HS-27A (cell line): Measurements from ENCODE around the gene SMIM21.

Experiments
- DNase-seq: peaks from one replicate; pipeline ENCODE4 v3.0.0-alpha.2; 2012; ENCODE audit warnings: low read depth, missing footprints

Gene SMIM21

DNA sequence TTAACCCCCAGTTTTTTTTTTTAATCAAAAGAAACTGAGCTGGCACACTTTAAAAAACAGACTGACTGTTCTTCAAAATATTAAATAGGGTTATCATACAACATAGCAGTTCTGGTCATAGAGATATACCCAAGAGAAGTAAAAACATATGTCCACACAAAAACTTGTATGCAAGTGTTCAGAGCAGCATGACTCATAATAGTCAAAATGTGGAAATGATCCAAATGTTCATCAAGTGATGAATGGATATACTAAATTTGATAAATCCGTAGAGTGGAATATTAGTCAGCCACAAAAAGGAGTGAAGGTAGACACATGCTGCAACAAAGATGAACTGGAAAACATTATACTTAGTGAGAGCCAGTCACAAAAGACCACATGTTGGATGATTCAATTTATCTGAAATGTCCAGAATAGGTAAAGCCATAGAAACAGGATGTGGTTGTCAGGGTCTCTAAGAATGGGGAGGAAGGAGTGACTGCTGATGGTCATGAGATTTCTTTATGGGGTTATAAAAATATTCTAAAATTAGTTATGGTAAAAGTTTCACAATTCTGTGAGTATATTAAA, 5.1 kb downstream of the SMIM21 start:
- no peak for DNase-seq

DNA sequence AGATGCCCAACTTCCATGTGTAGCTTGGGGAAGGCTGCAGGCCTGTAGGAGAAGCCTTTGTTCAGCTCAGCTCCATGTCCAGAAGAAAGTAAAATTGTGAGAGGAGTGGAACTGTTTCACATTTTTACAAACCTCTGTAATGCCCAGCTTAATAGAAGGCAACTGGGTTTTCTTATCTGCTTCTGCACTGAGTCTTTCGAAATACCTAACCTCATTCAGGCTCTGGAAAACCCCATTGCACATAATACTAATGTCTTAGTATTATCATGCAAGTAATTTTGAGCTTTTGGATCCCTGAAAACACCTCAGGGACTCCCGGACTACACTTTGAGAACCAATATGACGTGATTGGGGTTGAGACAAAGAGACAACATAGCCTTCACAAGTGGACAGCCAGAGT, 5.8 kb downstream of the SMIM21 start:
- DNase-seq, result no peak

DNA sequence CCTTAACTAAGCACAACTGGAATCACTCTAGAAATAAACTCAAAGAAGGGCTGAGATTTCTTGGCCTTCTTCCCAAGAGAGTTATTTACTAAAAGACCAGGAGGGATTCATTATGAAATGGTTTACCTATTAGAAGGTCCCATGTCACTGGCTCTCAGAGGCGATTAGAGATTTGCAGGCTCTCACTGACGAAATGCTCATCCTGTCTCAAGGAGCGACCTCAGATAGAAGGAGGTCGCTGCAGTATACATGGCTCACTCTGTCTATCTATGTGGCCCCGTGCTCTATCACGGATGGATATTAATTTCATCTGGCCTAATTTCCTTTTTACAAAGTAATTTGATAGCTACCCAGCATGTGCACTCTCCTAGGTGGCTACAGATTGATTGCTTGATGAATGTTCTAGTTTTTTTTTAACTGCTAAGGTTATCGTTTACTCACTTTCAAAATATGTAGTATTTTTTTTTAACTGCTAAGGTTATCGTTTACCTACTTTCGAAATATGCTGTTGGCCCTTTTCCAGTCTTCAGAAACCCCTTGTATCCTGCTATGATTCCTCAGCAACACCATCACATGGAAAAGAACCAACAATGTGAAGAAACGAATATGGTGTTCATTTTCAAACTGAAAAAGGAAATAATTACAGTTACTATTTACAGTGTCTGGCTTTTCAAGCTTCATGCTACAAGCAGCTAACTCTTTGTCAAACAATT, 9.1 kb downstream of the SMIM21 start:
- DNase-seq, result no peak

DNA sequence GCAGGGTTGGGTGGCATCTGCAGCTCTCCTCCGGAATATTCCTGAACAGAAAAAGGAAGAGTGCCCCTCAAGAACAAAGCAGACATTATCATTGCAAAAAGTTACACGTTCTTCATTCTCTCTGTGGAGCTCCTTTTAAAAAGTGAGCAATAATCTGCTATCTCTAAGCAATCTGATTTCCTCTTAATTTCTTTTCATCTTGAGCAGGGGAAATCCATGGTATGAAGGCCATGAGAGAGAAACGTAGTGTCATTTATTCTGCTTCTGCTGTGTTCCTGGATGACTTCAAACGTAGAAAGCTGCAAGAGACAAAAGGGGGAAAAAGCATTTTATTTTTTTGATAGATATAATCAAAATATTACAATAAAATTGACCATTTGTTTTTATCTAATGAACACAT, 16.9 kb downstream of the SMIM21 start:
- DNase-seq, result no peak

DNA sequence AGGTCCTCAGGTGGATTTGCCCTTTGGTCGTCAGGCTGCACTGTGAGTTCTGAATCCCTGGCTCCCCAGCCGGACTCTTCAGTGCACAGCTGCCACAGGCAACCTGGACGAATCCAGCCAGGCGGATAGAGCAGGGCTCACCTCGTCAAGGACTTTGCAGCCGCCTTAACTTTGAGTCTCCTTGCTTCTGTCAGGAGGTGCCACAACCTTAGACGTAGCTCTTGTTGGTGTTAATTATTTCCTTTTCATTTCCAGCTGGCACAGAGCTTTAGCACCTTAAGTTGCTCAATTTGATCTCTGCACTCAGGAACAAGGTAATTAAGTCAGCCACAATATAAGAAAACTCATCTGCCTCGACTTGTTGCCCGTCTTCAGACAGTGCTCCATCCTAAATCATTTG, 17.7 kb downstream of the SMIM21 start:
- no peak for DNase-seq

DNA sequence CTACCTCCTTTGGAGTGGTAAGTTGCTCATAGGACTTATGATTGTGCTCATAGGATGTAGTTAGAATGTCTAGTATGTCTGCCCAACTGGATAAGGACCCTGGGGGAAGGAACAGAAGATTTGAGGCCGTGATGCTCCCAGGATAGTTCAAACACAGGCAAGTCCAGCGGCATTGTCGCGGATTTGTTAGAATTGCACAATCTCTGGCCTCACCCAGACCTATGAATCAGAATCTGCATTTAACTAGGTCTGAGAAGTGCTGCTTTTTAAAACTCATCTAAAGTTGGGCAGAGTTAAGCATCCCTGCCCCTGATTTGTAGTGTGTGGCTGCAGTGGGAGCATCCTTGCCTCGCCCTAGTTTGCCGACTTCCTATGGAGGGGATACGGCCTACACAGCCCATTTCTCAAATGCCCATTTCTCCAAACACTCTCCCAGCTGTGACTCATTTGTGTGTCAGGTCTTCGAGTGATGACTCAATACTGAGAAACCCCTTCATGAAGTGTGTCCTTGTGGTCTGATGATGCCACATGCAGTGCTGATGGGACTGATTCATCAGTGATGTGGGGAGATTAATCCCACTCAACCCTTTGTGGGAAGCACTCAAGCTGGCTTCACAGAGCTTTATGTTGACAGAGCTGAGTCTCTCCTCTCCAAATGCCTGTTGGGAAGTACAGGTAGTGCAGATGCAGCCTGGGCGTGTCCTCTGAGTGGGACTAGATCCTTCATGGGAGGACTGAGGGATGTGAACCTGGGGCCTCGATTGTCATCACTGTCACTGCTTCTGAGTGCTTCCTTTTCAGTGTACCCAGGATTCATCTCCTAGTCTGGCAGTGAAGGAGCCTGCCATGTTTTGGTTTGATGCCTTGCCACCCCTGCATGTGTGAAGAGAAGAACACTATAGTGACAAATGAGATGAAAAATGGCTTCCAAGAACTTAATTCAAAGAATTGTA, 18.7 kb downstream of the SMIM21 start:
- peak; percentile 79 for DNase-seq

DNA sequence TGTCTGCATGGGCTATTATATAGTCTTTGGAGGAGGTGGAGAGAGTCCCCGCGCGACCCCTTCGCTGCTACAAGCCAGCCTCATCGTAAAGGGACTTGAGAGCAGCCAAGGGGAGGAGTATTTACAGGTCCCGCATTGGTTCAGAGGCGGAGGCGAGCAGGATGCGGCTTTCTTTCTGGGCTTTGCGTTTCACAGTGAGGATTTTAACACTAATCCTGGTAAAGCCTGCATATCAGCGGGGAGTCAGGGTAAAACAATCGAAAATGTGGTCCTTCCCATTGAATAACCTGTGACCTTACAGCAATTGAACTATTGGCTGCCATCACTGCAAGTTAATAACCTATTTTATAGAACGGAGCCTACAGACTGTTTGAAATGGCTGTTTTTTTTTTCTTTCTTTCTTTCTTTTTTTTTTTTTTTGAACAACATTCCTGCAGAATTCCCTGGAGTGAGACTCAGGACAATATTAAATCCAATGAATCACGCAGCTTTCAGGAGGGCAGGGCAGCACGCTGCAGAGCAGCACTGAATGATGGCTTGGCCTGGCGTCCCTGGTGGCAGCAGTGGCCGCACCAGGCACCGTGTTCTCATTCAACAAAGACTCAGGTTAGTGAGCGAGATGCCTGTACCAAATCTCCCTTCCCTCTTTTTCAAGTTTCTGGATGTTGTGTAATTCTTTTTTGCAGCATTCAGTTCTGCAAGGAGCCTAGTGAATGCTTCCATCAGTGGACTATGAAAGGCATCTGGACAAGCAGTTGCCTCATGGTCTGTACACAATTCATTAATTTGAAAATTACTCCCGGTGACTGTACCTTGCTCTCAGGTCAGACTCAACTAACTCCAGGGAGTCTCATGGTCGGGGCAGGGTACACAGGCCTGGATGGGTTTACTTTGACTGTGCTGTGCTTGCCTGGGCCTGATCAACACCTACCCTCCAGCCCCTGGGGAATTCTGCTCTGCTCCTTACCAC, 19.8 kb downstream of the SMIM21 start:
- no peak for DNase-seq

DNA sequence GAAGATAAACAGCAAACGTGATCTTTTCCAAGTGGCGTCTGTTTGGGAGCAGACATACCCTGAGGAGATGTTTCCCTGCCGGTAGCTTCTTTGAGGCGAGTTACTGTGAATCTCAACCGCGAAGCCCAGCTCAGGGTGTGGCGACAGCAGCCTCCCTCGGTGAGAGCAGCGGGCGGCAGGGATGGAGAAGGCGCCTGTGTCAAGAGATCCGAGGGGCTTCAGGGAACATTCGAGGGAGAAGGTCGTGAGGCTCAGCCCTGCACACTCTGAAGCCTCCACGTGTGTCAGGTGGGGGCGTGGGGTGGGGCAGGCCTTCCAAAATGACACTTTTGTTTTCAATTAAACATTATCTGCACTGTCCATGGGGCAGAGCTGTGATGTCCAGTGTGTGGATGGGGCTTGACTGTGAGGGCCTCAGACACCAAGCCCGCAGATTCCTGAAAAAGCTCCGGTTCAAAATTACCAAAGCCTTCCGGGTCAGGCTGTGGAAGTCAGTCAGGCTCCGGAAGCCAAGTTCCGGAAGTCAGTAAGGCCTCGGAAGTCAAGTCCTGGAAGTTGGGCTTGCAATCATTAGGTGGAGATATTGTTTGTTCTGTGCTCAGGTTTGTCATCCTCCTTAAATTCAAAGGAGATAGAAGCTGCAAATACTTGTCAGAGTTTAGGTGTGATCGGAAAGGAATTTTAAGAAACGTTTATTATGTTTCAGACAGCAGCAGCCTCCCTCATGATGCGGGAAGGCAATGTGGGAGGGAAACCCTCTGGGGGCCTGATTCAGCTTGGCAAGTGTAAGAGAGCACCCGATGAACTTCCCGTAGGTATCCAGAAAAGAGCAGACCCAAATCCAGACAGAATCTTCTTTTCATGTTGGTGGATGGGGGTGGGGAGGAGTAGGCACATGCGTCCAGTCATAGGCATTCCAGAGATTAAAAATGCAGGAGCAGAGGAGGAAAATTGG, 20.7 kb downstream of the SMIM21 start:
- DNase-seq, result no peak

DNA sequence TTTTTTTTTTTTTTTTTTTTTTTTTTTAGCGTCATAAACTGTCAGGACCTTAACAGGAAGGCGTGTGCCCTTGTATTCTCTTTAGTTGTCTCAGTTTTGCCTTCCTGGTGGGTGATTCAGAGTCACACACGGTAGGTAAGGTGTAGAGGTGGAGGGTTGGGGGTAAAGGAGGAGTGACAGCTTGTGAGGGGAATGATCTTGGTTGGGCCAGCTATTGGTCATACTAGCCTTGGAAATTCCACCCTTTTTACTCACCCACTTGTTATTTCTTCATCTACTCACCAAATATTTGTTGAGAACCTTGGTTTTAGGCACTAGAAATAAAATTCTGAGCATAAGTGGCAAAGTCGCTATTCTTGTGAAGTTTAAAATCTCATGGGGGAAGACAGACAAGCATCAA, 22.2 kb downstream of the SMIM21 start:
- no peak for DNase-seq

DNA sequence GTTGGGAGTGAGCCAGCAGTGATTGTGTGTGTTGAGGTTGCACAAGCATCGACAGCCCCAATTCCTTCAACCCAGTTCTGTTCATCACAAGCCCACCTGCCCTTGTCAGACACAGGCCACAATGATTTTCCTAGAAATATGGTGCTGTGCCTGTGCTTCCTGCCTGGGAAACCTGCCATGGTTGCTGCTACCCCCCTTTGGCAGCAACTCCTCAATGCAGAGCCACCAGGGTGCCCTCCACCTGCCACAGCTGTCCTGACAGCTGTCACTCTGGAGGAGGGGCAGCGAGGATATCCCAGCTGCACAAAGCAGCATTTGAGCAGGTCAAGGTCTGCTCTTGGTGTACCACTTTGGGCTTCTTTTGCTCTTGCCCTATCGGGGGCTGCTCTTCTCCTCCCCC, 27.1 kb downstream of the SMIM21 start:
- DNase-seq, result no peak

DNA sequence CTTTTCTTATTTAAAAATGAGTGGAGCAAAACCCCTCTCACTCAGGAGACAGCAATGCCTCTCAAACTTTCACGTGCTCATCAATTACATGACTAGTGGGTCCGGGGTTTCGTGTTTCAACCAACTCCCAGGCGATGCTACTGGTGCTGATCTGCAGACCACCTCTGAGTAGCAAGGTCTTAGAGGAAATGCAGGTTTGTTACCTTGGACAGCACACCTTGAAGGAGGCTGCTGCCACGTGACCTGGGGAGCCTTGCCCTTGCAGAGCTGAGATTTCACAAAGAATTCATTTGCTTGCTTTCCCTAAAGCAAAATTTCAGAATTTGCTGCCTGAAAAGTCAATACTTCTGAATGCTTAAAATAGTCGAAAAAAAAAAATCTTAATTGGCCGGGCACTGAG, 32.4 kb downstream of the SMIM21 start:
- no peak for DNase-seq

DNA sequence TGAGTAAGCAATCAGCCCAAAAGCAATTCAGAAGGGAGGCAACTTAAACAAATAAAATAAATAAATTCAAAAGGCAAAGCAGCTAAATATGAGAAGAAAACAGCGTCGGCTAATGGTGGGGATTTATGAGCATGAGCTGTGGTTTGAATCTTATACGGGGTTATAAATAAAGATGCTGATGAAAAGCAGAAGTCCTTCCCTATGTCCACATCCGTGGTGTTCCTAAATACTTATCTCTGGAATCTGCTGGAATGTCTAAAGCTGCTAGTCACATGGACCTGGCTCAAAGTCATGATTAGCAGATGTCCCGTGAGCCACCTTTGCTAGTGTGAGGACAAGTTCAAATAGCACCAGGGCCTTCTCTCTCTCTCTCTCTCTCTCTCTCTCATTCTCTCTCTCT, 33.8 kb downstream of the SMIM21 start:
- DNase-seq, result no peak

DNA sequence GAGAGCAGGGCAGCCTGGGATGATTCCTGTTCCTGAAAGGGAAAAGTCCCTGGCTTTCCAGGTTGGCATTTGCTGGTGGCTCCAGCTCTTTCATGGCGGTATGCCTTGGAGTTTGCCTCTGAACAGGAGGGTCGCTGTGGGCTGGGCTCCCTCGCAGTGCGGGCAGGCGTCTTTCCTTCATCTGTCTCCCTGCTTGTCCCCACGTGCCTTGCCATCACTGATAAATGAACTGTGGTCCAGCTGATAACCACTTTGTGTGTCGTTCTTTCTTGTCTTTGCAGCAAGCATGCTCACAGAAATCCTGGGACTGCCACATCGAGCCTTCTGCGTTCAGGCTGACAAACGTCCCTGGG, 35.3 kb downstream of the SMIM21 start:
- no peak for DNase-seq

DNA sequence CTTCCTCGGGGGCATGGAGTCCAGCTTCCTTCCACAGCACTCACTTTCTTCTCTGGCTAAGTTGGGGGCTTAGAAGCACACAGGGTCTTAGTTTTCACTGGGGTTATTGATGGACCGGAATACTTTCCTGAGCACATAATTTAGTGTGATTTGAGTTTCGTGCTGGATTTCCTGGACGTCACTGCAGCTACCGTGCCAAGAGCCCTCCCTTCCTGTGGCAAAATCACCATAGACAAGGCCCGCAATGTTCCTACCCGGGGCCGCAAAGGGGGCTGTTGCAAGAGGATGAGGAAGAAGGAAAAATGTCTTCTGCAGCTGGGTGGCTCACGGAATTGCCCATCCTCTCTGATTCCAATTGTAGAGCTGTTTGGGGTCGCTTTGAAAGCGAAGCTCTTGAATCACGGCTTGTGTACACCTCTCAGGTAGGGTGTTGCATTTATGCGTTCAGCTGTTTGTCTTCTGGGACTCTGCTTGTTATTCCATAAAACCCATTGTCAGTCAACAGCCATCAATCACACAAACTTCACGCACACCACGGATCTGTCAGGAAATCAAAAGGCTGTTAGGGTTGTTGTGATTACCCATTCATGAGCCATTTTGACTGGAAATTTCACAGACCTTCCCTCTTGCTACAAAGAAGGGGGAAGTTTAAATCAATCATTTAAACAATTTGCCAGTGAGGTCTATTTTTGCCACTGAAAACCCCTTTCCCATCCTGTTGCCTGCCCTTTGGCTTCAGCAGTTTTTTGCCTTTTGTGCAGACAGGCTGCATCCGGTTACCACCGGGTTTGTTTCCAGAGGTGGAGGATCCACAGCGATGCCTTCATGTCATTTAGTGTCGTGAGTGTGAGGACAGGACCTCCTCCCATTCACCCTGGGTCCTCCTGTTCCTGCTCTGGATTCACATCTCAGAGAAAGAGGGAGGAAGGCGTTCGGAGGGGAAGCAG, 36.0 kb downstream of the SMIM21 start:
- no peak for DNase-seq

DNA sequence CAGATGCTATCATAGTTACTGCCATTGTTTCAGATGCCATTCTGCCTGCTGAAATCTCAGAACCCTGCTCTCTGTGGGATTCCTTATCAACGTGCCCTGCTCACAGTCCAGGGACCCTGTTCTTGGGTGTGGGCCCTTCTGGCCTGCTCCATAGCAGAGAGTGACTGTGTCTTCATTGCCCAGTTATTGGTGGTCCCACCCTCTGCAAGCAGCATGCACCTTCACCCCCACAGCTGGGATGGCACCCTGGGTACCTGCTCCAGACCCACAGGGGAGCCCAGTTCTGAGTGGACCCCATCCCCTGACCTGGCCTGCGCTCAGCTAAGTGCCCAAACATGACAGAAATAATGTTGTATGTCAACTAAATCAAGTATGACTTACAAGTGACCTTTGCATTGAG, 36.6 kb downstream of the SMIM21 start:
- DNase-seq, result no peak

DNA sequence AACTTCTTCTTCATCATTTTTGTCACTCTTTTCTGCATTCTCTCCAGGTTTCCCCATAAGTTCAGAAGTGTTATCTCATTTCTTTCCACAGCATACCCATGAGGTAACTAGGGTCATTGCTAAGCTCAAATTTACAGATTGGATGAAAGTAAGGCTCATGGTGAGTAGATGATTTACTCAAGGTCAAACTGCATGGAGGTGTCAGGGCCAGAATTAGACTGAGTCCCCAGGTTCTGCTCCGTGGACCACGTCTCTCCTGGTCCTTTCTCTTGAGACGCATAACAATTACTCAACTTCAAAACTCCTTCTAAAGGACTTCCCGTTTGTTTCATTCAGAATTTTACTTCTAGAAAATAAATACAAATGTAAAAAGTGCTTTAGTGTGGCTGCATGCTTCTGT, 43.4 kb downstream of the SMIM21 start:
- DNase-seq, result no peak

DNA sequence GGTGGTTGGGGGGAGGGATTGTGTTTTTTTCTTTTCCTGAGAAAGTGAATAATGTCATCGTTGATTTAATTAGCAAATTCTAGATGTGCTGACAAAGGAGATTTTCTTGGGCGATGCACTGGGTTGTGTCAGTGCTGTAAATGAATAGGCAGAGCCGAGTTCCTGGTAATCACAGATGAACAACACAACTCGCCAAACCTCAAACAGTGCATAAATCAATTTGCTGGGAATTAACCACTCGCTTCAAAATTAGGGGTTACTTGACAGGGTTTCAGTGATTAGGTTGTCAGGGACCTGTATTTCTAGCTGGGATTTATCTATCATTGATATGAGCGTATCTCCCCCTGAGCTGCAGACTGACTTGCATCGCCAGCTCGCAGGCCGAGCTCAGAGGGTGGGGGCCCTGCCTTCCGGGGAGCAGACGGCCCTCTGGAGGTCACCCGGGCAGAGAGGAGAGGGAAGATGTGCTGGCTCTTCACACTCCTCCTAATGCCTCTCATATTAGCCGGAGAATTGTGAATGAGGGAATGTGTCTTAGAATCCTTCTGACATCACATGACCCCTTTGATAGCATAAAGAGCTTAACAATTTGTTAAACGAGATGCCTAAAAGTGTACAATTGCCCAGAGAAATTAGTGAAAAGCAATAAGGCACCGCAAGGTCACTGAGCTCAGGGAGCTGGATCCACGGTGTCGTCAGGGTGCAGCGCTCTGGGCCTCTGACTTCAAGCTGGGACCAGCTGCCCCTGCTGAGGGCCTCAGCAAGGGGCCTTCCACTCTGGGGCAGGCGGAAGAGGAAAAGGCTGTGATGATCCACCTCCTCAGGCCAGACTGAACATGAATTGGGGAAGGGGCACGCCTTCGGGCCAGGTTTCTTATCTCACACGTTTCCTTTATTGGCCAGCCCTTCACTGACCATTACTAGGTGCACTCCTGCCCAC, 48.9 kb downstream of the SMIM21 start:
- DNase-seq, result no peak

DNA sequence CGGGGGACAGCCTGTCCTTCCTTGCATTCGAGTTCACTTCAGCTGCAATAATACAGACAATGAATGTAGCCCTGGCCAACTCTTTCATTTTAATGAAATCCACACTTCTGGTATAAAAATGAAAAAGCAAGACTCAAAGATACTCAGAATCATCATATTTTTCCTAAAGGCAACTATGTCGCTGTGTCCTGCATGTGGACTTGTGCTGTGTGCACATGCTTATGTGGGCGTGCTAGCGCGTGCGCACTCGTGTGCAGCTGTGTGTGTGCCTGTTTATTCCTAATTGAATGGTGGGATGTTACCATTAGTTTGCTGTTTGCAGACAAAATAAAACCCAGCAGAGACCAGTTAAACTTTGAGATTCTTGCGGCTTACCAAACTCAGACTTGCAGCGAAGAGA, 49.6 kb downstream of the SMIM21 start:
- no peak for DNase-seq

DNA sequence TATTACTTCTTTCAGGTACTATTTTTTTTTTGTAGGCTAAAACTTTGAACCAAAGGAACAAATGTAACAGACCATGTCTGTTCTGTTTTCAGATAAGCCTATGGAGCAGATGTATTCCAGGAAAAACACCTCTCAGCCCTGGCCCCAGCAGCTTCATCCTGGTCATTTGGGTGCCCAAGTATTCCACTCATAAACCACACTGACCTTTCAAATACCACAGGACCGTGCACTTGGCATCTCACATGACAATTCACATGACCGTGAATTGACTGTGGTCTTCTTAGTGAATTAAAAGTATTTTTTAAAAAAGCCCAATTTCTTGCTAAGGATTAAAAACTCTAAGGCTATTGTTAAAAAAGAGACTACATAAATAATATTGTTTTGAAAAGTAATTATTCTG, 50.2 kb downstream of the SMIM21 start:
- DNase-seq, result no peak
